VCaP (cell line): ENCODE measurements around the gene BCL11B.

Source experiments
- H3K27ac ChIP-seq: fragments of 450-650 bp; 2 replicates; pipeline ENCODE4 v1.5.1; 2017
- TF ChIP-seq, protein P1 (sequence below): fragments of 450-650 bp; conservative IDR thresholded peaks from 2 replicates; pipeline ENCODE4 v1.5.1; 2017; ENCODE audit warnings: mild to moderate bottlenecking, moderate library complexity

Gene BCL11B

DNA sequence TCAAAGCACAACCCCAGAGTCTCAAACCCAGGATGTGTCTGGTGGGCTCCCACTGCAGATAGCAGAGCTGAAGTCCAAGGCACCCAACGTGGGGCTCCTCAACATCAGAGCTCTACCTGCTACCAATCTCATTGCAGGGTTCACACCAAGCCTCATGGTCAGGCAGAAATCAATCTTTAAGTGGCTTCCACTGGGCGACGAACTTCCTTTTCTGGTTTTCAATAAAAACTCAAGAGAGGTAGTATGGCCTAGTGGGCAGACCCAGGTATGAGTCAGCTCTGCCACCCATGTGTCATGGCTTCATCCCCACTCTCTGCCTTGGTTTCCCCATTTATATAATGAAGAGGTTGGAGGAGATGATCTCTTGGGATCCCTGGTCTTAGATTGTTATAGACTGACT lies 47.0 kb downstream of the BCL11B start:
- H3K27ac ChIP-seq, result no peak overlapping the region
- TF ChIP-seq, protein P1, sequence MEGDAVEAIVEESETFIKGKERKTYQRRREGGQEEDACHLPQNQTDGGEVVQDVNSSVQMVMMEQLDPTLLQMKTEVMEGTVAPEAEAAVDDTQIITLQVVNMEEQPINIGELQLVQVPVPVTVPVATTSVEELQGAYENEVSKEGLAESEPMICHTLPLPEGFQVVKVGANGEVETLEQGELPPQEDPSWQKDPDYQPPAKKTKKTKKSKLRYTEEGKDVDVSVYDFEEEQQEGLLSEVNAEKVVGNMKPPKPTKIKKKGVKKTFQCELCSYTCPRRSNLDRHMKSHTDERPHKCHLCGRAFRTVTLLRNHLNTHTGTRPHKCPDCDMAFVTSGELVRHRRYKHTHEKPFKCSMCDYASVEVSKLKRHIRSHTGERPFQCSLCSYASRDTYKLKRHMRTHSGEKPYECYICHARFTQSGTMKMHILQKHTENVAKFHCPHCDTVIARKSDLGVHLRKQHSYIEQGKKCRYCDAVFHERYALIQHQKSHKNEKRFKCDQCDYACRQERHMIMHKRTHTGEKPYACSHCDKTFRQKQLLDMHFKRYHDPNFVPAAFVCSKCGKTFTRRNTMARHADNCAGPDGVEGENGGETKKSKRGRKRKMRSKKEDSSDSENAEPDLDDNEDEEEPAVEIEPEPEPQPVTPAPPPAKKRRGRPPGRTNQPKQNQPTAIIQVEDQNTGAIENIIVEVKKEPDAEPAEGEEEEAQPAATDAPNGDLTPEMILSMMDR, result no peak

GRCh38 chr14:99224116-99224910 lies 47.7 kb downstream of the BCL11B start:
- no peak overlapping the region for H3K27ac ChIP-seq
- TF ChIP-seq, protein P1, result no peak

- TF ChIP-seq, protein P1, result no peak
- H3K27ac ChIP-seq, result no peak overlapping the region
Observed at GRCh38 chr14:99221445-99221844, 50.6 kb downstream of the BCL11B start.

DNA sequence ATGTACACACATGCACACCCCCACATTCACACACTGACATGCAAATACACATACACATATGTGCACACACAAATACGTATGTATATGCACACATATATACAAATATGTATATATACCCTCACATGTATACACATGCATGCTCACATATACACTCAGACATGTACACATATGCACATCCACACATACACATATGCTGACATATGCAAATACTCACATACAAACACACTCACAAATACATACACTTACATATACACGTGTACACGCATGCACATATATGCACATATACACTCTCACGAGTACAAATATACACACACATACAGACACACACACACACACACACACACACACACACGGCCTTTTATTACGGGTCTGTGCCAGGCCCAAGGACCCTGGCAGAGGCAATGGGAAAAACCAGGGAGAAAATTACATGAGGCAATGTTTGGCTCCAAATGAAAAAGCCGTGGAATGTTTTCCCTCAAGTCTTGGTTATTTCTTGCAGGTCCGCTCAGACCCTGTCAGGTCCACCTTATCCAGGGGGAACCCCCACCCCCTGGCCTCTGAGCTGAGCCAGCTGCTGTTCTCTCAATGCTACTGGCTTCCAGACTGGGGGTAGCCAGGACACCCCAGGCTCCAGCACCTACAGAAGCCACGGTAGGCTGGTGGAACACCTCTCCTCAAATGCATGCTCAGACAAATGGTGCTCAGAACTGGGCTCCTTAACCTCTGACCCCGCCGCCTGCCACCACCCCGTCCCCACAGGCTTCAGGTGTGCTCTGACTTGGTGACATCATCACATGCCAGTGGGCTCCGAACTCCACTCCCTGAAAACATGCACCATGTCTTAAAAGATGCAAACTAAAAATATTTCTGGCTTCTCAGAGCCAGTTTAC lies 54.7 kb downstream of the BCL11B start:
- TF ChIP-seq, protein P1, result no peak
- no peak overlapping the region for H3K27ac ChIP-seq

GRCh38 chr14:99216191-99216590 lies 55.8 kb downstream of the BCL11B start:
- TF ChIP-seq, protein P1, result no peak
- H3K27ac ChIP-seq, result no peak overlapping the region

DNA sequence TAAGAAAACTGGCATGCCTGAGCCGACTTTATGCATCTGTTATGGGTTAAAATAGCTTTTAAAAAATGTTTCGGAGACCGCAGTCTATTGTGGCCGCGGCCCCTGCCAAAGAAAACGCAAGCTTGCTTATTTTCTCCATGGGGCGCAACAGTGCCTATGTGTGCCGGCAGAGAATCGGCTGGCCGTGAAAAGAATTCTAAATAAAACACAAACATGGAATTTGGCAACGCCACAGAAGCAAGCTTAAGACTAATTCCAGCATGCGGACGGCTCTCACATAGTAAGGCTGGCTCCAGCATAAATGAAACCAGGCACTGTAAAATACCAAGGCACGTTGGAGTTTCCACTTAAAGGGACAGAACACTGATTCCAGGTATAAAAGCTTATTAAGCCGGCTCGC lies 56.7 kb downstream of the BCL11B start:
- H3K27ac ChIP-seq, result no peak overlapping the region
- TF ChIP-seq, protein P1, result no peak

DNA sequence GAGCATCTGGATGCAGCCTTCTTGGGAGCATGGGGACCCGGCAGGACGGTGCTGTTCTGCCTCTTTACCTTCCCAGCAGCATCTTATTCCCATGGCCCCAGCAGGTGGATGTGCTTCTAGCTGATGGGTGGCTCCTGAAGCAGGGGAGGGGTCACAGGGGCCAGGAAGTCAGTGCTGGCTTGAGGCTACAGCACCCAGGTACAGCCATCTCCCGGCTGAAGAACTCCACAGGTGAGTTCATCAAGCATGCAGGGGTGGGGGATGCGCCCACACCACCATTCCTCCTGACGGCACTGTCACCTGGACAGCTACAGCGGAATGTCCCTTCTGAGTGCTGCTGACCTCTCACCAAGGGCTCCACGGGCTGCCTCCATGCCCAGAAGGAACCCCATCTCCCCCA lies 57.3 kb downstream of the BCL11B start:
- H3K27ac ChIP-seq, result no peak overlapping the region
- TF ChIP-seq, protein P1, result no peak
